Neuron (in vitro differentiated cells): ENCODE measurements around the gene ILF3.
"Not testable (repeated sequence)": the region's sequence is repeated elsewhere in the genome, so short reads cannot be mapped to it uniquely, and the experiment has no call there.

Source experiments
- H2AFZ ChIP-seq: one replicate; pipeline ENCODE4 v1.6.1; 2013; ENCODE audit warnings: low read depth, mild to moderate bottlenecking, inconsistent platforms, low read length, moderate library complexity
- H3K27me3 ChIP-seq: one replicate; pipeline ENCODE4 v1.6.1; 2013; ENCODE audit warnings: low read length; ENCODE audit not compliant: insufficient read depth
- H3K36me3 ChIP-seq: one replicate; pipeline ENCODE4 v1.6.1; 2013; ENCODE audit warnings: low read length; ENCODE audit not compliant: insufficient read depth
- H3K4me1 ChIP-seq: one replicate; pipeline ENCODE4 v1.6.1; 2013; ENCODE audit warnings: low read length; ENCODE audit not compliant: insufficient read depth
- H3K4me3 ChIP-seq: 2 replicates; pipeline ENCODE4 v1.5.1; 2013; ENCODE audit warnings: mild to moderate bottlenecking, low read length, moderate library complexity
- H3K9me3 ChIP-seq: one replicate; pipeline ENCODE4 v1.6.1; 2013; ENCODE audit warnings: low read length

ILF3 gene

GRCh38 chr19:10646456-10647159, 7.5 kb upstream of the ILF3 start:
- Histone ChIP-seq H3K4me1 (peaks cover 16% of the 10 kb centered on the region), H3K4me3 (no peak overlapping the region), H2AFZ (no peak overlapping the region), H3K9me3 (no peaks in the 10 kb centered on the region), H3K27me3 (no peaks in the 10 kb centered on the region), H3K36me3 (peaks cover 23% of the 10 kb centered on the region)

DNA sequence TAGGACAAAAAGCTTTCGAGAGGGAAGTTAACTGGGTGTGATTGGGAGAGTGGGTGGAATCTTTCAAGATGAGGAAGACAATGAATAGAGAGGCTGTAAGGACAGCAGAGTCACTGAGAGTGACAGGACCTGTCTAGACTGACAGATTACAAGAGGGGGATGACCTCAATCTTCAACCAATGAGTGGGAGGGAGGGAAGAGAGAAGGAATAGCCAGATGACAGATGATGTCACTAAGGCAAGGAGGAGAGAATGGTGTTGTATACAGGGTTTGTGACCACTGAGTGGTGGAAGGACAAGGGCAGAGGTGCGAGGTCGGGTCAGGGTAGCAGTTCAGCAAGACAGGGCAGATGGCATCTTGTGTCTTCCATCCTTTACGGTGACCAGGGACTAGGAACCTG, 5.8 kb upstream of the ILF3 start:
- Histone ChIP-seq H3K4me3 (no peak overlapping the region), H3K4me1 (peaks cover 21% of the 10 kb centered on the region), H2AFZ (no peak overlapping the region), H3K9me3 (no peaks in the 10 kb centered on the region), H3K27me3 (no peaks in the 10 kb centered on the region), H3K36me3 (peaks cover 8% of the 10 kb centered on the region)

- H3K36me3 ChIP-seq, result peaks cover 6% of the 10 kb centered on the region
- H3K27me3 ChIP-seq, result no peaks in the 10 kb centered on the region
- H3K9me3 ChIP-seq, result no peaks in the 10 kb centered on the region
- no peak overlapping the region for H3K4me3 ChIP-seq
- peaks cover 19% of the 10 kb centered on the region for H3K4me1 ChIP-seq
- no peak overlapping the region for H2AFZ ChIP-seq
These were observed 2.3 kb upstream of the ILF3 start for GRCh38 chr19:10651851-10652250.

GRCh38 chr19:10653482-10653731, 739 bp upstream of the ILF3 start:
- H3K9me3 ChIP-seq, result no peaks in the 10 kb centered on the region
- H3K27me3 ChIP-seq, result no peaks in the 10 kb centered on the region
- H3K4me3 ChIP-seq, result peak overlapping the region; percentile 78
- H2AFZ ChIP-seq, result no peak overlapping the region
- peaks cover 23% of the 10 kb centered on the region for H3K4me1 ChIP-seq
- peaks cover 17% of the 10 kb centered on the region for H3K36me3 ChIP-seq

- H3K9me3 ChIP-seq, result no peaks in the 10 kb centered on the region
- peaks cover 22% of the 10 kb centered on the region for H3K36me3 ChIP-seq
- no peak overlapping the region for H2AFZ ChIP-seq
- H3K4me3 ChIP-seq, result peak overlapping the region; percentile 87
- H3K27me3 ChIP-seq, result no peaks in the 10 kb centered on the region
- H3K4me1 ChIP-seq, result peaks cover 23% of the 10 kb centered on the region
These were observed 687 bp downstream of the ILF3 start for GRCh38 chr19:10654610-10655456.

DNA sequence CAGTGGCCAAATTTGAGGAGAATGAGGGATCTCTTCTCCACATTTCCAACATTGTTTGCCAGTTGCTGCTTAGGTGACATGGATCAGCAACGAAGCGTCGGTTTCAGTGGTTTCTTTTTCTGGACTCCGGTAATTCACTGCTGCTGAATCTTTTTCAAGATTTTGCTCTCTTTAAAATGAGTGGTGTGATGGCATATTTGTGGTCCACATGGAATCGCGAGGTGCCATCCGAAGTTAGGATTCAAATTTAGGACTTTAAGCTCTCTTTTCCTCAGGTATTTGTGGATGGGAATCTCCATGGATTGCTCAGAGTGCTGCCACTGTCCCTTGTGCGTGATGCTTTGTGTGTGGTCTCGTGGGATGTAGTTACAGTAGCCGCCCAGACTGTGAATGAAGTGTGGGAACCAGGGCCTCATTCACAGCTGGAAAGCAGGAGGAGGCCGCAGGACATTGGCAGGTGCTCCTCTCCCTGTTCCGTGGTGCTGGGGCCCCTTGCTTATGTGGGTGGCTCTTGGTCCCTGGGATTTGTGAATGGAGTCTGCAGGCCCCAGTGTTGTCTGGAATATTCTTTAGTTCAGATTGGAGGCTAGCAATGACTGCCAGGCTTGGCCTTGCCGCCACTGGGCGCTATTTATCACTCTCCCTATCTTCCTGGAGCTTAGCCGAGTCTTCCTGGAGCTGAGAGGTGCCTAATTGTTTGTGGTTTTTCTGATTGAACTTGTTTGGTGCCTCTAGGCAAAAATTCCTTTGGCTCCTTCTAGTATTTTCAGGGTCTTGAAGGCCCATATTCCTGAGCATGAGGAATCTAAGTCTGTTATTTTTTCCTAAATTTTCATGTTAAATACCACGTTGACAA, 1.5 kb downstream of the ILF3 start:
- H3K9me3 ChIP-seq, result no peaks in the 10 kb centered on the region
- H2AFZ ChIP-seq, result no peak overlapping the region
- peak overlapping the region; percentile 87 for H3K4me3 ChIP-seq
- no peaks in the 10 kb centered on the region for H3K27me3 ChIP-seq
- H3K36me3 ChIP-seq, result peaks cover 29% of the 10 kb centered on the region
- H3K4me1 ChIP-seq, result peaks cover 23% of the 10 kb centered on the region

- H3K36me3 ChIP-seq, result peaks cover 48% of the 10 kb centered on the region
These were observed 6.2 kb downstream of the ILF3 start for GRCh38 chr19:10660346-10660745.

DNA sequence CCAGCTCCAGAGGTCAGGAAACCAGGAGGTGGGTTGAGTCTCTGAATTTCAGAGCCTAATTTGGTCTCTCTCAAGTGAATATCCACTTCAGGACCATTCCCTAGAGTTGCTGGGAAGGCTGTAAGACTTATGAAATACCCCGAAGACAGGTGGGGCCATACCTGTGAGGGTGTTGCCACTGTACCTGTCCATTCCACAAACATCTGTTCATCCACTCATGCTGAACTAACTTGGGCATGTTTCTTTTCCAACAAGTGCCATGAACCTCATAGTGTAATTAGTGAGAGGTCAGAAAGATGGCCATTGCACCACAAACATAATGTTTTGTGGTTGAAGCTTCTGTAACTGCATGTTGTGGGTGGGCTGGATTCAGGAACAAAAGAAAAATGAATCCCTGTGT, 7.8 kb downstream of the ILF3 start:
- H3K27me3 ChIP-seq, result no peaks in the 10 kb centered on the region
- H3K4me1 ChIP-seq, result peaks cover 3% of the 10 kb centered on the region
- H3K4me3 ChIP-seq, result no peak overlapping the region
- H3K36me3 ChIP-seq, result peaks cover 55% of the 10 kb centered on the region
- H2AFZ ChIP-seq, result no peak overlapping the region
- H3K9me3 ChIP-seq, result no peaks in the 10 kb centered on the region

More at GRCh38 chr19:10660346-10660745, 6.2 kb downstream of the ILF3 start:
- no peak overlapping the region for H2AFZ ChIP-seq
- no peaks in the 10 kb centered on the region for H3K9me3 ChIP-seq
- H3K27me3 ChIP-seq, result no peaks in the 10 kb centered on the region
- H3K4me3 ChIP-seq, result no peak overlapping the region
- H3K4me1 ChIP-seq, result peaks cover 17% of the 10 kb centered on the region

DNA sequence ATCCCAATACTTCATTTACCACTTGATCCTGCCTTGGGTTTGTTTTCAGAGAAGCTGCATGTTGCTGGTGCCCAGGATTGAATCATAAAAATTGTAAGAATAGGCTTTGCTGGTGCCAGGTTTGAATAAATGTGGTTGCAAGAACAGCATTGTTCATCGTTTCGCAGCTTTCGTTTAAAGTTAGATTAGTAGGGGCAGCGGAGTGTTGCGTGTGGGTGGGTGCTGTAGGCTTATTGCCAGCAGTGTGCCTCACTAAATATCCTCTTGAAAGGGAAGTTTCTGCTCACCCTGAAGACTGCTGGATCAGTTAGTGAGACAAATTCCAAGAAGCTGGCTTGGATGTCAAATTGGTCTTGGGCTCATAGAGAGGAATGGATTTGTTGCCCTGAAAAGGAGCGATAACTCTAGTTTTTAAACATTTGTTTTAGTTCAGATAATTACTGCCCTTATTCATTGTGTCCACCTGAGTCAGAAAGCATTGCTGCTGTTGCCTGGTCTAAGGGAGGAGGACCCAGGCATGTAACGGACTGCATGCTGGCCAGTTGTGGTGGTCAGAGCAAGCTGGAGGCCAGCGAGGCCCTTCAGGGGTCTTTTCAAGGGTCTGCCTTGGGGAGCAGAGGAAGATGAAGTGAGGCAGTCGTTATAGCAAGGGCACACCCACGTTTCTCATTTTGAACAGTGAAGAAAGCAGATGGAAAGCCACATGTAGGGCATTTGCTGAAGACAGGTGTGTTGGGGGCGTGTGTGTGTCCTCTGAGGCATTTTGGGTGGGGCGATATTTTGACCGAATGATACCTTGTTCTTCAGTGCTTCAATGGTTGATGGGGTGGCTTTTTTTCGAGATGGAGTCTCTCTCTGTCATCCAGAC, 8.5 kb downstream of the ILF3 start:
- H3K9me3 ChIP-seq, result no peaks in the 10 kb centered on the region
- H2AFZ ChIP-seq, result no peak overlapping the region
- H3K4me3 ChIP-seq, result no peak overlapping the region
- no peaks in the 10 kb centered on the region for H3K27me3 ChIP-seq
- peaks cover 50% of the 10 kb centered on the region for H3K36me3 ChIP-seq
- H3K4me1 ChIP-seq, result no peaks in the 10 kb centered on the region

- H3K36me3 ChIP-seq, result peaks cover 51% of the 10 kb centered on the region
- H3K4me3 ChIP-seq, H3K9me3 ChIP-seq, H3K4me1 ChIP-seq, H3K27me3 ChIP-seq, H2AFZ ChIP-seq: not testable (repeated sequence)
These were observed 9.1 kb downstream of the ILF3 start for GRCh38 chr19:10663252-10663563.

GRCh38 chr19:10667867-10668266, 13.7 kb downstream of the ILF3 start:
- no peak overlapping the region for H2AFZ ChIP-seq
- H3K4me3 ChIP-seq, result no peak overlapping the region
- H3K4me1 ChIP-seq, result no peaks in the 10 kb centered on the region
- no peaks in the 10 kb centered on the region for H3K9me3 ChIP-seq
- no peaks in the 10 kb centered on the region for H3K27me3 ChIP-seq
- peaks cover 44% of the 10 kb centered on the region for H3K36me3 ChIP-seq

- H2AFZ ChIP-seq, result no peak overlapping the region
- peaks cover 54% of the 10 kb centered on the region for H3K36me3 ChIP-seq
- no peak overlapping the region for H3K4me3 ChIP-seq
- H3K4me1 ChIP-seq, result no peaks in the 10 kb centered on the region
- H3K27me3 ChIP-seq, result no peaks in the 10 kb centered on the region
- H3K9me3 ChIP-seq, result no peaks in the 10 kb centered on the region
These were observed 15.1 kb downstream of the ILF3 start for GRCh38 chr19:10669246-10669645.
